NCI-H69 (cell line): ENCODE measurements around the gene KRTAP10-11.

Source experiments
- DNase-seq: peaks from one replicate; lab custom pipeline; 2025; lab: John Stamatoyannopoulos, UW

Gene KRTAP10-11

DNA sequence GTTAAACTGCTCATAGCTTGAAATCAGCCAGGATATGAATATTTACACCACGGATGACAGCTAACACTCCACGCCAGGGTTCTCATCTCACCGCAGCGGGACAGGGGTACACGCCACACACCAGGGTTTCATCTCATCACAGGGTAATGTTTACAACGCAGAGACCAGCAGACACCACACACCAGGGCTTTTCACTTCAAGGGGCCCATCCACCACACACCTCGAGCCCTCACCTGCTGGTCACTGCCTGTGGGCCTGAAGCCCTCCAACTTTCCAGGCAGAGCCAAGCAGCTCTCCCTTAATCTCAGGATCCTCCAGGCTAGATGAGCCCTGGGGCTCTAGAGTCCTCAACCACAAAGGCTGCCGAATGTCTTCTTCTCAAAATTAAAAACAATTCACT, 49.4 kb downstream of the KRTAP10-11 start:
- no peak for DNase-seq

DNA sequence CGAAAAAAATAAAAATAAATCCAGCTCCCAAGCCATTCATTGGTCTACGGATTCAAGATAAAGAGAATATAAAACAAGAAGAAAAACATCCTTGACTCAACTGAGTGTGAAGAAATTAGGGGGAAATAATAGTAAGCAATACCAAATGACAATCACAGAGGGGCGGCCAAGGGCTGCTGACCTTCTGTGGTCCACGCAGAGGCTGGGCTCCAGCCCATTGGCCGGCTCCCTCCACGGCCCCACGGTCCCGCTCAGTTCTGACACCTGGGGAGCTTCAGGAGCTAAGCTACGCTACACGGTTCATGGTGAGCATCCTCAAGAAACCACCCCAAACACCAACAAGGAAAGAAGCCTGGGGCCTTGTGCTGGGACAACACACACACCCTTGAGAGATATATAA, 50.4 kb downstream of the KRTAP10-11 start:
- DNase-seq = no peak
